ENCODE data around the gene HERPUD1. TPM values are rescaled to one million over a fixed set of nuclear protein-coding genes. Genes with fewer than 3 reads are reported as not detected.

The HERPUD1 gene
- total RNA-seq, 2 experiments from 2014 or later = 140 to 342 TPM

- POLR2A ChIA-PET = interaction anchor here (1.1 to 1.6 kb wide), 7 partner anchors 12 to 78 kb away, joined by 3 to 4 read pairs (median 3); no protein-coding TSS in a partner anchor
- Histone ChIP-seq H3K4me1 (ENCODE audit: insufficient read depth, low read length, poor library complexity, severe bottlenecking) (peaks cover 21% of the 10 kb centered on the region), H3K27ac (ENCODE audit: low read depth, low read length, poor library complexity, severe bottlenecking) (peak overlapping the region; percentile 16), H3K79me2 (ENCODE audit: insufficient read depth, low read depth, low read length) (no peaks in the 10 kb centered on the region), H3K9me2 (ENCODE audit: insufficient read depth, low read length) (no peaks in the 10 kb centered on the region), H3K9me3 (ENCODE audit: low read length) (no peaks in the 10 kb centered on the region), H4K20me1 (ENCODE audit: insufficient read depth, low read length) (no peaks in the 10 kb centered on the region), H3K4me2 (ENCODE audit: low read length) (0 out of 2 replicates have a peak overlapping the region, but pooled peaks have one; percentile 9), H3K4me3 (ENCODE audit: low read depth, low read length, poor library complexity, severe bottlenecking) (no peak overlapping the region), H2AFZ (ENCODE audit: low read length) (peak overlapping the region; percentile 54), H3K36me3 (ENCODE audit: insufficient read depth, low read length) (no peaks in the 10 kb centered on the region)
- CTCF ChIA-PET (ENCODE audit: unreplicated experiment) = interaction anchor here (0.6 to 1.1 kb wide), 7 partner anchors 13 to 97 kb away, joined by 3 to 9 read pairs (median 3); no protein-coding TSS in a partner anchor
- DNase-seq (ENCODE audit: low spot score) = peak; percentile 96
- TF ChIP-seq, protein P1, sequence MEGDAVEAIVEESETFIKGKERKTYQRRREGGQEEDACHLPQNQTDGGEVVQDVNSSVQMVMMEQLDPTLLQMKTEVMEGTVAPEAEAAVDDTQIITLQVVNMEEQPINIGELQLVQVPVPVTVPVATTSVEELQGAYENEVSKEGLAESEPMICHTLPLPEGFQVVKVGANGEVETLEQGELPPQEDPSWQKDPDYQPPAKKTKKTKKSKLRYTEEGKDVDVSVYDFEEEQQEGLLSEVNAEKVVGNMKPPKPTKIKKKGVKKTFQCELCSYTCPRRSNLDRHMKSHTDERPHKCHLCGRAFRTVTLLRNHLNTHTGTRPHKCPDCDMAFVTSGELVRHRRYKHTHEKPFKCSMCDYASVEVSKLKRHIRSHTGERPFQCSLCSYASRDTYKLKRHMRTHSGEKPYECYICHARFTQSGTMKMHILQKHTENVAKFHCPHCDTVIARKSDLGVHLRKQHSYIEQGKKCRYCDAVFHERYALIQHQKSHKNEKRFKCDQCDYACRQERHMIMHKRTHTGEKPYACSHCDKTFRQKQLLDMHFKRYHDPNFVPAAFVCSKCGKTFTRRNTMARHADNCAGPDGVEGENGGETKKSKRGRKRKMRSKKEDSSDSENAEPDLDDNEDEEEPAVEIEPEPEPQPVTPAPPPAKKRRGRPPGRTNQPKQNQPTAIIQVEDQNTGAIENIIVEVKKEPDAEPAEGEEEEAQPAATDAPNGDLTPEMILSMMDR (conservative IDR thresholded peaks at IDR 0.05; ENCODE audit: low read length) = peak; percentile 100
- no peak for TF ChIP-seq EZH2phosphoT487 (IDR thresholded peaks at IDR 0.05; ENCODE audit: borderline replicate concordance, low read depth, low read length)
- no TSS peak for BruUV-seq (replicated peaks)
- intact Hi-C loops (cut with micrococcal nuclease; ENCODE audit: unreplicated experiment) = loop anchor here (1.0 kb wide), 4 partner anchors 25 to 204 kb away; partner anchors contain the start of gene NLRC5
Observed at GRCh38 chr16:56964243-56965148, 32.6 kb downstream of the HERPUD1 start.

GRCh38 chr16:56965149-56966092 is 33.5 kb downstream of the HERPUD1 start:
- DNase-seq (ENCODE audit: low spot score) = no peak
- Histone ChIP-seq H3K9me2 (ENCODE audit: insufficient read depth, low read length) (no peaks in the 10 kb centered on the region), H3K4me3 (ENCODE audit: low read depth, low read length, poor library complexity, severe bottlenecking) (no peak overlapping the region), H2AFZ (ENCODE audit: low read length) (peak overlapping the region; percentile 62; the same call in 1 of the 2 replicates), H3K79me2 (ENCODE audit: insufficient read depth, low read depth, low read length) (no peaks in the 10 kb centered on the region), H3K4me2 (ENCODE audit: low read length) (0 out of 2 replicates have a peak overlapping the region, but pooled peaks have one; percentile 1), H3K4me1 (ENCODE audit: insufficient read depth, low read length, poor library complexity, severe bottlenecking) (peaks cover 25% of the 10 kb centered on the region), H4K20me1 (ENCODE audit: insufficient read depth, low read length) (no peaks in the 10 kb centered on the region), H3K36me3 (ENCODE audit: insufficient read depth, low read length) (no peaks in the 10 kb centered on the region), H3K9me3 (ENCODE audit: low read length) (no peaks in the 10 kb centered on the region), H3K27ac (ENCODE audit: low read depth, low read length, poor library complexity, severe bottlenecking) (peak overlapping the region; percentile 16)
- no TSS peak for BruUV-seq (replicated peaks)
- intact Hi-C loops (cut with micrococcal nuclease; ENCODE audit: unreplicated experiment) = no loop called here
- TF ChIP-seq, protein P1 (conservative IDR thresholded peaks at IDR 0.05; ENCODE audit: low read length) = no peak
- TF ChIP-seq EZH2phosphoT487 (IDR thresholded peaks at IDR 0.05; ENCODE audit: borderline replicate concordance, low read depth, low read length) = no peak
- ChIA-PET POLR2A (interaction anchor here (0.8 to 1.6 kb wide), 8 partner anchors 11 to 87 kb away, joined by 3 to 4 read pairs (median 3); partner anchors contain the start of gene NLRC5), CTCF (ENCODE audit: unreplicated experiment) (interaction anchor here (0.5 to 1.1 kb wide), 3 partner anchors 18 to 85 kb away, joined by 3 to 6 read pairs (median 4); no protein-coding TSS in a partner anchor)
